H1 (cell line): ENCODE data around the gene ANKRD13C. TPM values are rescaled to one million over a fixed set of nuclear protein-coding genes. Genes with fewer than 3 reads are reported as not detected.

Experiments
- CTCF ChIA-PET: fragments of 300-600 bp; sonication (Branson Sonifier 250); formaldehyde crosslinking; loops from one replicate; lab custom pipeline; 2021; ENCODE audit not compliant: partially characterized antibody; lab: Charles Lee
- POLR2A ChIA-PET: fragments of 300-600 bp; sonication (Branson Sonifier 250); formaldehyde crosslinking; loops from one replicate; lab custom pipeline; 2021; ENCODE audit warnings: inconsistent platforms; ENCODE audit not compliant: partially characterized antibody; lab: Charles Lee
- DNase-seq, 2 experiments: peaks; one replicate each; pipeline versions ENCODE4 v3.0.0 to v3.0.0-alpha.2; 2010 to 2022; ENCODE audit warnings: low spot score in 2 of 2, low read depth in 1 of 2, mixed read lengths in 1 of 2
- FAIRE-seq: peaks from 2 replicates; lab custom pipeline; 2011; peaks lifted over from hg19 to GRCh38; lab: Jason Lieb, UNC
- H2AFZ ChIP-seq: 2 replicates; pipeline ENCODE4 v1.8.1; 2012; ENCODE audit warnings: low read length, inconsistent platforms
- H2AK5ac ChIP-seq: 2 replicates; pipeline ENCODE4 v1.6.1; 2013; ENCODE audit warnings: low read depth, low read length
- H2BK120ac ChIP-seq: replicated peaks from 2 replicates; pipeline ENCODE3; 2013; ENCODE audit warnings: low read depth, low read length, inconsistent platforms
- H2BK12ac ChIP-seq: 2 replicates; pipeline ENCODE4 v1.6.1; 2013; ENCODE audit warnings: low read depth, low read length
- H2BK15ac ChIP-seq: 2 replicates; pipeline ENCODE4 v1.6.1; 2013; ENCODE audit warnings: low read length
- H2BK20ac ChIP-seq: 2 replicates; pipeline ENCODE4 v1.6.1; 2013; ENCODE audit warnings: low read length
- H2BK5ac ChIP-seq: 2 replicates; pipeline ENCODE4 v1.6.1; 2013; ENCODE audit warnings: low read depth, low read length
- H3K14ac ChIP-seq: 2 replicates; pipeline ENCODE4 v1.6.1; 2013; ENCODE audit warnings: inconsistent platforms; ENCODE audit not compliant: insufficient read length
- H3K18ac ChIP-seq: 2 replicates; pipeline ENCODE4 v1.6.1; 2013; ENCODE audit warnings: low read length; ENCODE audit errors: extremely low read depth
- H3K23ac ChIP-seq: 2 replicates; pipeline ENCODE4 v1.6.1; 2013; ENCODE audit warnings: inconsistent platforms; ENCODE audit not compliant: insufficient read length
- H3K23me2 ChIP-seq: 2 replicates; pipeline ENCODE4 v1.6.1; 2013; ENCODE audit warnings: low read depth, low read length
- H3K27ac ChIP-seq: 2 replicates; pipeline ENCODE4 v1.6.1; 2011; ENCODE audit warnings: low read depth, low read length, inconsistent platforms
- H3K27me3 ChIP-seq, 4 experiments: replicated peaks in 1 of 4; 1 replicate in 1 of 4; 2 replicates in 3 of 4; pipeline versions ENCODE4 v1.6.1 to v1.8.1; 2011 to 2013; ENCODE audit warnings: low read length in 3 of 4, mild to moderate bottlenecking in 3 of 4, inconsistent platforms in 2 of 4, mixed read lengths in 2 of 4, moderate library complexity in 1 of 4; ENCODE audit not compliant: control insufficient read depth in 3 of 4, insufficient read depth in 3 of 4; ENCODE audit errors: extremely low read depth in 1 of 4
- H3K36me3 ChIP-seq, 4 experiments: 2 replicates each; pipeline versions ENCODE4 v1.6.1 to v1.8.1; 2011 to 2013; ENCODE audit warnings: mild to moderate bottlenecking in 4 of 4, low read length in 3 of 4, moderate library complexity in 2 of 4, control low read depth in 1 of 4, inconsistent platforms in 1 of 4; ENCODE audit not compliant: insufficient read depth in 4 of 4, control insufficient read depth in 2 of 4
- H3K4ac ChIP-seq: replicated peaks from 2 replicates; pipeline ENCODE3; 2013; ENCODE audit warnings: low read length, low read depth, mixed read lengths, inconsistent platforms; ENCODE audit not compliant: insufficient read length
- H3K4me1 ChIP-seq, 4 experiments: replicated peaks in 1 of 4; 1 replicate in 1 of 4; 2 replicates in 3 of 4; pipeline versions ENCODE4 v1.6.1 to v1.8.1; 2011 to 2013; ENCODE audit warnings: low read length in 3 of 4, inconsistent platforms in 2 of 4, mixed read lengths in 1 of 4; ENCODE audit not compliant: insufficient read depth in 4 of 4, control insufficient read depth in 3 of 4
- H3K4me2 ChIP-seq, 2 experiments: 2 replicates each; pipeline versions ENCODE4 v1.6.1 to v1.8.1; 2011 to 2013; ENCODE audit warnings: low read depth in 2 of 2, low read length in 2 of 2, control low read depth in 1 of 2, inconsistent platforms in 1 of 2, mild to moderate bottlenecking in 1 of 2; ENCODE audit not compliant: insufficient read depth in 1 of 2
- H3K4me3 ChIP-seq, 4 experiments: fragments of 200-600, 300-600 bp in 1 of 4; sonication (generic), shearing (Covaris generic), sonication (Bioruptor Twin) in 1 of 4; 2 replicates each; pipeline versions ENCODE4 v1.5.1 to v1.8.1; 2011 to 2016; ENCODE audit warnings: low read length in 4 of 4, low read depth in 3 of 4, control low read depth in 2 of 4, inconsistent platforms in 2 of 4, mild to moderate bottlenecking in 2 of 4, mixed read lengths in 1 of 4, moderate library complexity in 1 of 4; ENCODE audit not compliant: insufficient read depth in 2 of 4; ENCODE audit errors: extremely low read depth in 1 of 4
- H3K56ac ChIP-seq: replicated peaks from 2 replicates; pipeline ENCODE3; 2013; ENCODE audit warnings: low read depth, mild to moderate bottlenecking, mixed read lengths, low read length, inconsistent platforms; ENCODE audit not compliant: insufficient read length
- H3K79me1 ChIP-seq: 2 replicates; pipeline ENCODE4 v1.6.1; 2013; ENCODE audit warnings: low read depth, low read length, control low read depth
- H3K79me2 ChIP-seq, 2 experiments: 2 replicates each; pipeline versions ENCODE4 v1.6.1 to v1.8.1; 2012 to 2013; ENCODE audit warnings: low read length in 2 of 2, mild to moderate bottlenecking in 2 of 2, inconsistent platforms in 1 of 2; ENCODE audit not compliant: insufficient read depth in 2 of 2, control insufficient read depth in 1 of 2
- H3K9ac ChIP-seq, 4 experiments: replicated peaks in 1 of 4; 1 replicate in 1 of 4; 2 replicates in 3 of 4; pipeline versions ENCODE4 v1.6.1 to v1.8.1; 2011 to 2013; ENCODE audit warnings: low read depth in 3 of 4, low read length in 3 of 4, control low read depth in 2 of 4, mild to moderate bottlenecking in 2 of 4, moderate library complexity in 2 of 4, inconsistent platforms in 1 of 4; ENCODE audit errors: extremely low read depth in 1 of 4
- H3K9me3 ChIP-seq, 2 experiments: 2 replicates each; pipeline versions ENCODE4 v1.6.1 to v1.8.1; 2012 to 2013; ENCODE audit warnings: mild to moderate bottlenecking in 2 of 2, moderate library complexity in 2 of 2, control low read depth in 1 of 2, inconsistent platforms in 1 of 2, low read depth in 1 of 2, low read length in 1 of 2, mixed read lengths in 1 of 2; ENCODE audit not compliant: insufficient read depth in 2 of 2
- H4K20me1 ChIP-seq, 2 experiments: replicated peaks in 1 of 2; 2 replicates each; pipeline versions ENCODE3 to v1.8.1; 2011 to 2013; ENCODE audit warnings: inconsistent platforms in 2 of 2, low read length in 2 of 2, mild to moderate bottlenecking in 1 of 2; ENCODE audit not compliant: insufficient read depth in 2 of 2, control insufficient read depth in 1 of 2
- H4K5ac ChIP-seq: 2 replicates; pipeline ENCODE4 v1.6.1; 2013; ENCODE audit warnings: low read length, low read depth, mixed read lengths, inconsistent platforms; ENCODE audit not compliant: insufficient read length
- H4K8ac ChIP-seq: 2 replicates; pipeline ENCODE4 v1.8.0; 2013; ENCODE audit warnings: mild to moderate bottlenecking, moderate library complexity, low read length, inconsistent platforms; ENCODE audit not compliant: insufficient read depth; ENCODE audit errors: extremely low read depth
- H4K91ac ChIP-seq: replicated peaks from 2 replicates; pipeline ENCODE3; 2013; ENCODE audit warnings: low read length, mixed read lengths, inconsistent platforms; ENCODE audit not compliant: insufficient read length
- CTBP2 ChIP-seq: IDR thresholded peaks from 2 replicates; pipeline ENCODE4 v1.7.0; 2011; ENCODE audit warnings: borderline replicate concordance, mild to moderate bottlenecking, moderate library complexity, mixed read lengths, low read length; ENCODE audit not compliant: insufficient read depth, insufficient read length
- NANOG ChIP-seq: IDR thresholded peaks from 2 replicates; pipeline ENCODE4 v1.6.1; 2011; ENCODE audit warnings: low read length, low read depth, mild to moderate bottlenecking, inconsistent platforms; ENCODE audit not compliant: insufficient read depth, poor library complexity, severe bottlenecking
- PHF8 ChIP-seq: fragments of 200-600 bp; sonication (generic); conservative IDR thresholded peaks from 2 replicates; pipeline ENCODE4 v1.7.1; 2012; ENCODE audit warnings: low read depth, mild to moderate bottlenecking, inconsistent platforms, low read length, moderate library complexity
- RBBP5 ChIP-seq: IDR thresholded peaks from 2 replicates; pipeline ENCODE4 v1.7.1; 2012; ENCODE audit warnings: low read depth, mild to moderate bottlenecking, inconsistent platforms, low read length, moderate library complexity, borderline replicate concordance
- RFX5 ChIP-seq: IDR thresholded peaks from 2 replicates; pipeline ENCODE4 v1.6.1; 2011; ENCODE audit warnings: low read depth, low read length, improper control_type of control experiment, borderline replicate concordance
- RXRA ChIP-seq: IDR thresholded peaks from 2 replicates; pipeline ENCODE4 v1.6.1; 2011; ENCODE audit warnings: low read depth, mild to moderate bottlenecking, low read length, moderate library complexity; ENCODE audit not compliant: insufficient read depth
- SP1 ChIP-seq: IDR thresholded peaks from 2 replicates; pipeline ENCODE4 v1.6.1; 2011; ENCODE audit warnings: low read depth, low read length
- TAF7 ChIP-seq: optimal IDR thresholded peaks from 2 replicates; pipeline ENCODE3; 2011; ENCODE audit warnings: low read depth, mild to moderate bottlenecking, inconsistent platforms, low read length, moderate library complexity, borderline replicate concordance
- TEAD4 ChIP-seq: IDR thresholded peaks from 2 replicates; pipeline ENCODE4 v1.6.1; 2012; ENCODE audit warnings: low read depth, low read length, inconsistent platforms, mixed read lengths
- USF2 ChIP-seq: IDR thresholded peaks from 2 replicates; pipeline ENCODE4 v1.6.1; 2011; ENCODE audit warnings: low read length, improper control_type of control experiment
- polyA plus RNA-seq, 7 experiments: library from polyadenylated mRNA; depleted of rRNA in 3 of 7; stranded (reverse) in 5 of 7; unstranded in 2 of 7; fragments of >200 nt in 5 of 7; fragments of 200-250 nt in 2 of 7; gene quantifications; 1 replicate in 5 of 7; 2 replicates in 1 of 7; 4 replicates in 1 of 7; pipeline versions ENCODE4 v1.2.1 to v1.2.3, GENCODE V29; 2011 to 2013; ENCODE audit warnings: missing spikeins in 2 of 7, mixed read lengths in 2 of 7
- total RNA-seq: library from RNA; stranded (reverse); fragmentation: NEBNext Ultra II Directional; extraction: Animal tissue kit (Norgen Biotek cat#: 25700); gene quantifications from 2 replicates; pipeline ENCODE4 v1.2.1, GENCODE V29; 2021
- TF ChIP-seq, protein P1 (sequence below): IDR thresholded peaks from 2 replicates; pipeline ENCODE4 v1.6.1; 2011; ENCODE audit warnings: low read depth, mild to moderate bottlenecking, low read length; ENCODE audit not compliant: insufficient read depth

The ANKRD13C gene
- total and polyA plus RNA-seq, 2 of the 8 experiments (the other 6 are each of a cell fraction or from before 2014, with no cell fraction given): 4.8 to 21.7 TPM

DNA sequence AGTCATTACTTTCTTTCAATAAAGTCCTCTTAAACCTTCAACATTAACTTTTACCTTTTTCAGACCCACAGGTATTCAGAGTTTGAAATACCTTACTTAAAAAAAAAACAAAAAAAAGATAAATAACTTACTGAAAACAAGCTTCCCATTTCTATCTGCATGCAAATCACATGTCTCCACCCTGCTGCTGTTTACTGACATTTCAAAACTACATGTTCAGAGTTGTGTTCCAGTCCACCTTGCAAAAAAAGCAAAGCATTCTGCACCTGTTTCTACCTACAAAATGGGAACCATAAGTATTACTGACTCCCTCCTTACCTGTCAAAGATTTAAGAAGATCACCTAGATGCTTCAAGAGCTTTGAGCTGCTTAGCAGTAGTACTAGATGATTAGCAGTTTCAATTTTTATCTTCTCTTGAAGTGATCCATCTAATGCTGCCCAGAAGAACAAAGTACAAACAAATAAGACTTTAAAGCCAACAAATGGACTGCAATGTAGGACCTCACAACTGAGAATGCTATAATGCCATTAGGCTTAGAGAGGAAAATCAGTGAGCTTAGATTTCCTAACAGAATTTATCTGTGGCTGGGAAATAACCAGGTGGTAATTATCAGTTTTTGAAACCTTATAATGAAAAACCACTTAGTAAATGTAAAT lies 61.2 kb downstream of the ANKRD13C start:
- Histone ChIP-seq H2BK15ac (no peak overlapping the region), H2BK120ac (no peak overlapping the region), H4K91ac (no peak overlapping the region), H4K8ac (no peak overlapping the region), H2BK20ac (no peak overlapping the region), H3K4me3 (no peak overlapping the region), H2BK5ac (no peak overlapping the region), H2AK5ac (no peak overlapping the region), H3K4me1 (no peaks in the 10 kb centered on the region), H4K5ac (no peak overlapping the region), H3K27ac (no peak overlapping the region), H3K27me3 (no peaks in the 10 kb centered on the region), H3K79me1 (no peaks in the 10 kb centered on the region), H2AFZ (no peak overlapping the region), H3K18ac (no peak overlapping the region), H2BK12ac (no peak overlapping the region), H4K20me1 (peaks cover 0 to 2% of the 10 kb centered on the region in 2 experiments), H3K4ac (no peak overlapping the region), H3K14ac (no peak overlapping the region), H3K23ac (no peak overlapping the region), H3K56ac (no peak overlapping the region), H3K79me2 (no peaks in the 10 kb centered on the region), H3K36me3 (peaks cover 0 to 47% (median 11%) of the 10 kb centered on the region in 4 experiments; a peak in 5 of 8 replicates), H3K4me2 (no peak overlapping the region), H3K9ac (no peak overlapping the region), H3K9me3 (no peaks in the 10 kb centered on the region), H3K23me2 (no peaks in the 10 kb centered on the region; the same call in 1 of the 2 replicates)
- CTCF ChIA-PET: interaction anchor here (0.6 to 1.1 kb wide), 2 partner anchors 194 kb away, joined by 3 read pairs; no protein-coding TSS in a partner anchor
- POLR2A ChIA-PET: interaction anchor here (0.8 to 1.4 kb wide), 4 partner anchors 57 to 118 kb away, joined by 3 to 5 read pairs (median 4); partner anchors contain the start of genes CTH and SRSF11
- DNase-seq (no peak), FAIRE-seq (no peak)
- TF ChIP-seq USF2 (no peak), TEAD4 (no peak), SP1 (no peak), CTBP2 (no peak), PHF8 (no peak), TAF7 (no peak), RBBP5 (no peak), NANOG (no peak), RXRA (no peak), RFX5 (no peak)
- TF ChIP-seq, protein P1, sequence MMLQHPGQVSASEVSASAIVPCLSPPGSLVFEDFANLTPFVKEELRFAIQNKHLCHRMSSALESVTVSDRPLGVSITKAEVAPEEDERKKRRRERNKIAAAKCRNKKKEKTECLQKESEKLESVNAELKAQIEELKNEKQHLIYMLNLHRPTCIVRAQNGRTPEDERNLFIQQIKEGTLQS: no peak
